Tibial nerve (tissue), 3 donors: ENCODE results near the gene COL4A6.

Experiments used
- CTCF ChIP-seq, 5 experiments: fragments of 200-600 bp in 3 of 5; fragments of 450-650 bp in 2 of 5; sonication (generic) in 3 of 5; IDR thresholded peaks; one replicate each; pipeline ENCODE4 v1.5.1; 2016 to 2019; ENCODE audit warnings: antibody characterized with exemption in 5 of 5, mild to moderate bottlenecking in 3 of 5, moderate library complexity in 2 of 5
- POLR2A ChIP-seq, 2 donors: fragments of 450-650 bp; IDR thresholded peaks; one replicate each; pipeline ENCODE4 v1.6.1; 2017; ENCODE audit warnings: antibody characterized with exemption in 2 of 2, mild to moderate bottlenecking in 2 of 2, moderate library complexity in 2 of 2

- TF ChIP-seq CTCF (IDR thresholded peaks at IDR 0.05) (no peak), POLR2A (IDR thresholded peaks at IDR 0.05) (no peak)
Measured at GRCh38 chrX:108216919-108217571, 221.2 kb downstream of the COL4A6 start.
